Transverse colon (tissue), 3 donors: Measurements from ENCODE around the gene PRSS53.

Experiments
- POLR2A ChIP-seq: fragments of 450-650 bp; IDR thresholded peaks from one replicate; pipeline ENCODE4 v1.6.1; 2016; ENCODE audit warnings: antibody characterized with exemption, mild to moderate bottlenecking, moderate library complexity
- TF ChIP-seq, protein P1 (sequence below), 5 experiments: fragments of 200-600 bp in 3 of 5; fragments of 450-650 bp in 2 of 5; sonication (generic) in 3 of 5; IDR thresholded peaks; 1 replicate in 2 of 5; 2 replicates in 3 of 5; pipeline ENCODE4 v1.5.1; 2016 to 2017; ENCODE audit warnings: antibody characterized with exemption in 5 of 5, inconsistent platforms in 3 of 5, mild to moderate bottlenecking in 2 of 5, moderate library complexity in 1 of 5

DNA sequence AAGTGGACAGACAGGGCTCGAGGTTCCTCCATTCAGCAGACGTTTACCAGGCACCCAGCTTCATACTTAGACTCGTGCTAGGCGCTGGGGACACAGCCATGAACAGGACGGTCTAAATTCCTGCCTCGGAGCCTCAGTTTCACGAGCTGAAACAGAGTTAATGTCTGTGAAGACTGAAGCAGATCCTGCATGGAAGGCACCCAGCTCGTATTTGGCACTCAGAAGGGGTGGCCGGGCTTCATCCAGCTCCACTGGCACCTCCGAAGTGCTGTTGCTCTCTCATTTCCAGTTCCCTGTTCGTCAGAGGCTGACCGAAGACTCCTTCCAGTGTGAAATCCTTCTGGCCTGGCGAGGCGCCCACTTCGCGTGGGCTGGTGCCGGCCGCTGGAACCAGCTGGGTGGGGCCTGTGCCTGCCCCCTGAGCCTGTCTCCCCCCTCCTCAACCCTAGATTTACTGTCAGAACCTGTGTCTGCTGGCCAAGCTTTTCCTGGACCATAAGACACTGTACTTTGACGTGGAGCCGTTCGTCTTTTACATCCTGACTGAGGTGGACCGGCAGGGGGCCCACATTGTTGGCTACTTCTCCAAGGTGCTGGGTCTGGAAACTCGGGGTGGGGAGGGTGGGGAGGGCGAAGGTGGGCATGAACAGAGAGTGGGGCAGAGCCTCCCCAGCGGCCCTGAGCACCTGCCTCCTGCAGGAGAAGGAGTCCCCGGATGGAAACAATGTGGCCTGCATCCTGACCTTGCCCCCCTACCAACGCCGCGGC lies 41.0 kb upstream of the PRSS53 start:
- TF ChIP-seq, protein P1, sequence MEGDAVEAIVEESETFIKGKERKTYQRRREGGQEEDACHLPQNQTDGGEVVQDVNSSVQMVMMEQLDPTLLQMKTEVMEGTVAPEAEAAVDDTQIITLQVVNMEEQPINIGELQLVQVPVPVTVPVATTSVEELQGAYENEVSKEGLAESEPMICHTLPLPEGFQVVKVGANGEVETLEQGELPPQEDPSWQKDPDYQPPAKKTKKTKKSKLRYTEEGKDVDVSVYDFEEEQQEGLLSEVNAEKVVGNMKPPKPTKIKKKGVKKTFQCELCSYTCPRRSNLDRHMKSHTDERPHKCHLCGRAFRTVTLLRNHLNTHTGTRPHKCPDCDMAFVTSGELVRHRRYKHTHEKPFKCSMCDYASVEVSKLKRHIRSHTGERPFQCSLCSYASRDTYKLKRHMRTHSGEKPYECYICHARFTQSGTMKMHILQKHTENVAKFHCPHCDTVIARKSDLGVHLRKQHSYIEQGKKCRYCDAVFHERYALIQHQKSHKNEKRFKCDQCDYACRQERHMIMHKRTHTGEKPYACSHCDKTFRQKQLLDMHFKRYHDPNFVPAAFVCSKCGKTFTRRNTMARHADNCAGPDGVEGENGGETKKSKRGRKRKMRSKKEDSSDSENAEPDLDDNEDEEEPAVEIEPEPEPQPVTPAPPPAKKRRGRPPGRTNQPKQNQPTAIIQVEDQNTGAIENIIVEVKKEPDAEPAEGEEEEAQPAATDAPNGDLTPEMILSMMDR (IDR thresholded peaks at IDR 0.05): peak in 1 of 5 experiments; percentile 11
- no peak for TF ChIP-seq POLR2A
